SU-DHL-6 (cell line): ENCODE data around the gene VWA8.

Source experiments
- H2AFZ ChIP-seq: fragments of 200-600 bp; sonication (generic); 2 replicates; pipeline ENCODE4 v1.6.1; 2014; ENCODE audit warnings: low read depth, mild to moderate bottlenecking, moderate library complexity, mixed read lengths, antibody characterized with exemption, low read length; ENCODE audit not compliant: severe bottlenecking
- H3F3A ChIP-seq: fragments of 200-600 bp; shearing (Covaris generic); 2 replicates; pipeline ENCODE4 v1.6.0; 2016; ENCODE audit warnings: antibody characterized with exemption, mild to moderate bottlenecking; ENCODE audit not compliant: insufficient read depth
- H3K27ac ChIP-seq: fragments of 200-600 bp; sonication (generic); 2 replicates; pipeline ENCODE4 v1.5.1; 2016; ENCODE audit warnings: low read depth, mild to moderate bottlenecking, low read length, moderate library complexity, mixed read lengths
- H3K27me3 ChIP-seq: fragments of 200-600 bp; sonication (generic), shearing (Covaris generic); 2 replicates; pipeline ENCODE4 v1.6.0; 2014; ENCODE audit warnings: mild to moderate bottlenecking, low read length
- H3K36me3 ChIP-seq: fragments of 200-600 bp; sonication (generic); 2 replicates; pipeline ENCODE4 v1.6.1; 2014; ENCODE audit warnings: mild to moderate bottlenecking, low read length, mixed read lengths
- H3K4me2 ChIP-seq: fragments of 300-600, 200-600 bp; shearing (Covaris generic), sonication (generic); 2 replicates; pipeline ENCODE4 v1.6.0; 2014; ENCODE audit warnings: low read length, low read depth, mild to moderate bottlenecking; ENCODE audit not compliant: poor library complexity, severe bottlenecking
- H3K4me3 ChIP-seq: fragments of 200-600 bp; sonication (generic); 2 replicates; pipeline ENCODE4 v1.5.1; 2014; ENCODE audit warnings: antibody characterized with exemption, low read length, mild to moderate bottlenecking, mixed read lengths; ENCODE audit not compliant: insufficient read depth, poor library complexity, severe bottlenecking
- H3K79me2 ChIP-seq: fragments of 200-600 bp; sonication (generic); 2 replicates; pipeline ENCODE4 v1.6.1; 2014; ENCODE audit warnings: mild to moderate bottlenecking, low read length, moderate library complexity; ENCODE audit not compliant: insufficient read depth
- H3K9ac ChIP-seq: fragments of 200-600 bp; sonication (generic); 2 replicates; pipeline ENCODE4 v1.7.0; 2014; ENCODE audit warnings: mild to moderate bottlenecking, low read length
- H3K9me2 ChIP-seq: fragments of 200-600 bp; sonication (generic); replicated peaks from 2 replicates; pipeline ENCODE4 v1.6.1; 2014; ENCODE audit warnings: low read length; ENCODE audit not compliant: insufficient read depth
- H3K9me3 ChIP-seq: fragments of 200-600 bp; sonication (generic); 2 replicates; pipeline ENCODE4 v1.6.1; 2014; ENCODE audit warnings: low read length, mixed read lengths; ENCODE audit not compliant: insufficient read depth
- H4K20me1 ChIP-seq: fragments of 200-600 bp; sonication (generic); 2 replicates; pipeline ENCODE4 v1.6.1; 2014; ENCODE audit warnings: low read depth, mild to moderate bottlenecking, antibody characterized with exemption, low read length, moderate library complexity, mixed read lengths
- EZH2phosphoT487 ChIP-seq: fragments of 200-600 bp; sonication (generic), shearing (Covaris generic); conservative IDR thresholded peaks from 2 replicates; pipeline ENCODE4 v1.6.1; 2018; ENCODE audit warnings: mild to moderate bottlenecking, antibody characterized with exemption, low read length, moderate library complexity, mixed read lengths
- TF ChIP-seq, protein P1 (sequence below): fragments of 200-600 bp; sonication (generic); IDR thresholded peaks from one replicate; pipeline ENCODE4 v1.5.1; 2017; ENCODE audit warnings: antibody characterized with exemption, mild to moderate bottlenecking, low read length, moderate library complexity; ENCODE audit not compliant: insufficient read depth, poor library complexity, severe bottlenecking

VWA8 gene

DNA sequence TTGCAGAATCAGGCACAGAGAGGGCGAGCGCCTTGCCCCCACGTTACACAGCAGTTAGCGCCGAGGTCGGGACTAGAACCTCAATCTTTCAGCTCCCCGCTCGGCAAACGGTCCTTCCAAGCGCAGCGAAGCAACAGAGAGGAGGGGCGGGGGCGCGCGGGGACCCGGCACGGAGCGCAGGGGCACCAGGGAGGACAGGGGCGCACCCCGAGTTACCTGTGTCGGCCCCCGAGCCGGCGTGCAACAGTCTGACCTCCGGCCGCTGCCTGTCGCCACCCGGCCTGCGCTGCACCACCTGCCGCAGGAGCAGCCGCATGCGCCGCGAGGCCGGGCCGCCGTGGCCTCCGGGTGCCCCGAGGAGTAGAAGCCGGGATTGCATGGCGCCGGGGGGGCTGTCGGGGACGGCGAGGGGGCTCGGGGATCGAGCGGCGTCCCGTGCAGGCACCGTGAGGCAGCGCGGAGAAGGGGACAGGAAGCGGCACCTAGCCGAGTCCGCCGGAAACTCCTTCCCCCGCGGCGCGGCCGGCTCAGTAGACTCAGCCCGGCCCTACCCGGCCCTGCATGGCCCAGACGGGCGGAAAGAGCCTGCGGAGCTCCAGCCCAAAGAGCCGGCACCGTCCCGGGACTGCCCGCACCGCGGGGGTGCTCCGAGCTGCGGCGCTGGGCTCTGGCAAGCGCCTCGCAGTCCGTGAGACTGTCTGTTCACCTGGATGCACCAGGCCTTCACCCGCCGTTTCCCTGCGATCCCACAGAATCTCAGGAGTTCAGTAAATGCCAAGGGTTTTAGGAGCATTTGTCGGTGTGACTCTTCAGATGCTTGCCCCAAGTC, at the start of gene VWA8:
VWA8 (minus strand) TSS at position 473 of the 829 bp plus-strand sequence; CDS start at position 379, 94 bp downstream.
- no peaks in the 10 kb centered on the region for H3K36me3 ChIP-seq
- peaks cover 5% of the 10 kb centered on the region; the same call in 1 of the 2 replicates for H3F3A ChIP-seq
- H3K4me3 ChIP-seq, result peak within 1 kb of the TSS; percentile 73
- H2AFZ ChIP-seq, result peak within 1 kb of the TSS; percentile 100
- no peak for TF ChIP-seq EZH2phosphoT487
- TF ChIP-seq, protein P1, sequence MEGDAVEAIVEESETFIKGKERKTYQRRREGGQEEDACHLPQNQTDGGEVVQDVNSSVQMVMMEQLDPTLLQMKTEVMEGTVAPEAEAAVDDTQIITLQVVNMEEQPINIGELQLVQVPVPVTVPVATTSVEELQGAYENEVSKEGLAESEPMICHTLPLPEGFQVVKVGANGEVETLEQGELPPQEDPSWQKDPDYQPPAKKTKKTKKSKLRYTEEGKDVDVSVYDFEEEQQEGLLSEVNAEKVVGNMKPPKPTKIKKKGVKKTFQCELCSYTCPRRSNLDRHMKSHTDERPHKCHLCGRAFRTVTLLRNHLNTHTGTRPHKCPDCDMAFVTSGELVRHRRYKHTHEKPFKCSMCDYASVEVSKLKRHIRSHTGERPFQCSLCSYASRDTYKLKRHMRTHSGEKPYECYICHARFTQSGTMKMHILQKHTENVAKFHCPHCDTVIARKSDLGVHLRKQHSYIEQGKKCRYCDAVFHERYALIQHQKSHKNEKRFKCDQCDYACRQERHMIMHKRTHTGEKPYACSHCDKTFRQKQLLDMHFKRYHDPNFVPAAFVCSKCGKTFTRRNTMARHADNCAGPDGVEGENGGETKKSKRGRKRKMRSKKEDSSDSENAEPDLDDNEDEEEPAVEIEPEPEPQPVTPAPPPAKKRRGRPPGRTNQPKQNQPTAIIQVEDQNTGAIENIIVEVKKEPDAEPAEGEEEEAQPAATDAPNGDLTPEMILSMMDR, result no peak
- H3K79me2 ChIP-seq, result peaks cover 14% of the 10 kb centered on the region
- no peaks in the 10 kb centered on the region for H3K27me3 ChIP-seq
- H3K27ac ChIP-seq, result no peak within 1 kb of the TSS
- peak within 1 kb of the TSS; percentile 84 for H3K4me2 ChIP-seq
- peak within 1 kb of the TSS; percentile 76 for H3K9ac ChIP-seq
- H3K9me2 ChIP-seq, result no peaks in the 10 kb centered on the region
- H3K9me3 ChIP-seq, result no peaks in the 10 kb centered on the region
- H4K20me1 ChIP-seq, result no peaks in the 10 kb centered on the region

DNA sequence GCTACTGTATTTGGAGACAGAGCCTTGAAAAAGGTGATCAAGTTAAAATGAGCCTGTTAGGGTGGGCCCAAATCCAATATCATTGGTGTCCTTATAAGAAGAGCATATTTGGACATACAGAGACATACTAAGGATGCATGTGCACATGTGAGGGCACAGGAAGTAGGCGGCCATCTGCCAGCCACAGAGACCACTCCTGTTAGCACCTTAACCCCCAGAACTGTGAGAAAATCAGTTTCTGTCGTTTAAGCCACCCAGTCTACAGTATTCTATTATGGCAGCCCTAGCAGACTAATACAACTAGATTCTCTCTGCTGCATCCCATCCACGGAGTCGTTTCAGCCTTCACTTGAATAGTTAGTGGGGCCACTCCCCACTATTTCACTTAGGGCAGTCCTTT, 48.1 kb upstream of the VWA8 start:
- Histone ChIP-seq H3K9me3 (no peaks in the 10 kb centered on the region), H3K9ac (no peak overlapping the region), H3K27me3 (no peaks in the 10 kb centered on the region), H3K79me2 (no peaks in the 10 kb centered on the region), H3K36me3 (no peaks in the 10 kb centered on the region), H3K9me2 (no peaks in the 10 kb centered on the region), H3F3A (no peaks in the 10 kb centered on the region), H3K4me2 (no peak overlapping the region), H2AFZ (no peak overlapping the region), H3K27ac (no peak overlapping the region), H3K4me3 (no peak overlapping the region), H4K20me1 (no peaks in the 10 kb centered on the region)
- TF ChIP-seq, protein P1, result no peak
- no peak for TF ChIP-seq EZH2phosphoT487

DNA sequence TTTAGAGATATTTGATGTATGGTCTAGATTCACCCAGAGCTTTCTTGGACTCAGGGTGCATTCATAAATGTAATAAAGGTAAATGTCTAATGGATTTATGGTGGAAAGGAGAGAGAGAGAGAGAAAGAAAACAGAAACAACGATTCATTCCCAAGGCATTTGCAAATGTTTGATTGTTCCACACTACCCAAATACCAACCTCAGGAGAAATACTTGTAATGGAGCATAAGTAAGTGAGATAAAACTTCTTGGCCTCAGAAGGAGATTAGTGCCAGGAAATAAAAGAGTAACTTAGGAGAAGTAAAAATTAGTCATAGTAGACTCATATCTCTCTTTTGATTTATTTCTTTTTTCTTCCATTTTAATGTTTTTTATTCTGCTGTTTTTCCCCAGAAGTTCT, 46.9 kb upstream of the VWA8 start:
- Histone ChIP-seq H3K4me3 (no peak overlapping the region), H3K27me3 (no peaks in the 10 kb centered on the region), H3K79me2 (no peaks in the 10 kb centered on the region), H3K27ac (no peak overlapping the region), H3F3A (no peaks in the 10 kb centered on the region), H3K9ac (no peak overlapping the region), H4K20me1 (no peaks in the 10 kb centered on the region), H3K9me2 (no peaks in the 10 kb centered on the region), H3K9me3 (no peaks in the 10 kb centered on the region), H3K4me2 (no peak overlapping the region), H2AFZ (no peak overlapping the region), H3K36me3 (no peaks in the 10 kb centered on the region)
- TF ChIP-seq EZH2phosphoT487, result no peak
- TF ChIP-seq, protein P1, result no peak
